Hindlimb muscle (tissue), 1 donor: ENCODE results near the gene TMEM245. TPM values are rescaled to one million over a fixed set of nuclear protein-coding genes. Genes with fewer than 3 reads are reported as not detected.
"Not testable (repeated sequence)": the region's sequence is repeated elsewhere in the genome, so short reads cannot be mapped to it uniquely, and the experiment has no call there.

Source experiments
- DNase-seq: peaks from one replicate; pipeline ENCODE4 v3.0.0-alpha.2; 2013
- polyA plus RNA-seq: library from polyadenylated mRNA; unstranded; fragments of 120-200 nt; gene quantifications from one replicate; pipeline ENCODE4 v1.2.1, GENCODE V29; 2013; ENCODE audit not compliant: insufficient read length

The TMEM245 gene
- polyA plus RNA-seq, 1 donor = 37.3 TPM

- no peak for DNase-seq
Observed at GRCh38 chr9:109062543-109062942, 57.2 kb downstream of the TMEM245 start.

DNA sequence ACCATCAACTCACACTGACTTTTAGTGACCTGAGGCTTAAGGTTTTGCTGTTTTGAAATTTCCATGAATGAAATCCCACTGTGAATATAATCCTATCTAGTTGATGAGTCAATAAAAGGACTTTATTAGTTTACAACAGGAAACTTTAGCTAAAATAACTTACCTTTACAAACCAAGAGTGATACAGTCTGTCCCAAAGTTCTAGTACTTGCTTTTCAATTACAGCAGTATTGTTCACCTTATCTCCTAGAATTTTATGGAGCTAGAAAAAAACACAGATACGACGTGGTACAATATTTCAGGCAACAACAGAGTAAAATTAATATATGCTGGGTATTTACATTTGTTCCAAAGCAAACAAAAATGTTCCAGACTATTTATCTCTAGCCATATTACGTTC is 59.6 kb downstream of the TMEM245 start:
- no peak for DNase-seq

GRCh38 chr9:109053121-109053520 is 66.6 kb downstream of the TMEM245 start:
- DNase-seq = not testable (repeated sequence)

DNA sequence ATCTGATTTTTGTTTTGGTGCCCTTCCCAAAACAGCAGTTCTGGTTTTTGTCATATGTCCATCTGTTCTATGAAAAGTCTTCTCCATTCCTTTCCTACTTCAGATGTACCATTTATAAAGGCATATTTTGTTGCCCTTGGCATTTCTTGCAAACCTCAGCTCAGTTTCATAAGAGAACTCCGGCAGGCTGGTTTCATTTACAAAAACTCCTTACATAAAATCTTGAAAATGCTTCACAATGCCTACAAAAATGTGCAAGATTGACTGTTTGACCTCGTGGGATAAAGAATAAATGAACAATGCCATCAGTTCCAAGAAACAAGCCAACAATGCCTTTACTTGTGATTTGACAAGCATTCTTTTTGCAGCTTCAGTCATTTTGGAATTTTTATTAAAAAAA is 67.3 kb downstream of the TMEM245 start:
- DNase-seq = no peak

- no peak for DNase-seq
Observed at GRCh38 chr9:109051733-109052132, 68.0 kb downstream of the TMEM245 start.

DNA sequence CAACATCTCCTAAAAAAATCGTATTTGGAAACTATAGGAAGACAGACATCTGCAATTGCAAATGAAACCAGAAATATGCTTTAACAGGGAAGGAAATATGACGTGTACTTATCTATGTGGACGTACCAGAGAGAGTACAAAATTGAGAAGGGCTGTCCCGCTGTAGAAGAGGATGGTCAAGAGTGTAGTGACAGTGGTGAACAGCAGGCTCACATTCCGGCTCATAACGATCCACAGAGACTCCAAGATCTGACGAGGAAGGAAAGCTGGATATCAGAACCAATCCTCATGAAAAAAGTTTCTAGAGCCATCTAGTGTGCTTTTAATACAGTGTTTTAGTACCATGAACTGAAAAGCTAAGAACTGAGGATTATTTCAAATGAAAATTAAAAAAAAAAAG is 69.3 kb downstream of the TMEM245 start:
- no peak for DNase-seq

- DNase-seq = no peak
Observed at GRCh38 chr9:109048822-109049221, 70.9 kb downstream of the TMEM245 start.

DNA sequence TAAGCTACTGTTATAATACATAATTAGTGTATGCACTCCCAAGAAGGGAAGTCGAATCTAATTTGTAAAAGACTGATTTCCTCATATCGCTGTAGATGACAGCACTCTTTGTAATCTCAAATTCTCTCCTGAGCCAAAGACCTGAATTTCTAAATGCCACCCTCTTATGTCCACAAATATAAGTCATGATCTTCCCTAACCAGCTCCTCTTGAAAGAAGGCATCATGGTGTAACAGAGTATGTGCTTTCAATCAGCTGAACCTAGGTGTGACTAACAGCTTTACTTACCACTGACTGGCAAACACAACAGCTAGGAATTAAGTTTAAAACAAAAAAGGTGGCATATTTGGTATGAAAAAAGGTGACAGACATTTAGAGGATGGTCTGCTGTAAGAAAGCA is 72.5 kb downstream of the TMEM245 start:
- no peak for DNase-seq

GRCh38 chr9:109046346-109046745 is 73.4 kb downstream of the TMEM245 start:
- no peak for DNase-seq

DNA sequence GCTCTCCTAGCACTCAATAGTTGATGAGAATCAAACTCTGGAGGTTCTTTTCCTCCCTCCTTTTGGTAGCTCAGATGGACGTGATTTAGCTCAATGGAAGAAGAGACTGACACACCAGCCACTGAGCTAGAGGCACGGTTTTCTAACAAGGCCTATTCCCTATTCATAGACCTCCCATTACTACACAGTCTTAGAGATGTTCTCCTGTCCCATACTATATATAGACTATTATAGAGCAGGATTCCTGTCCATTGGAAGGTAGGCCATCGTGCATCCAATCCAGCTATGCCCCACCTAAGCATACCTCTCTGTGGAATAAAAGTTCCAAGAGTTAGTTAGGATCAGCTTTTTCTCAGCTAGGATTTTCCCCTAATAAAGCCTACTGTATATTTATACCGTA is 76.2 kb downstream of the TMEM245 start:
- no peak for DNase-seq

- no peak for DNase-seq
Observed at GRCh38 chr9:109040571-109040970, 79.2 kb downstream of the TMEM245 start.

- no peak for DNase-seq
Observed at GRCh38 chr9:109039539-109039938, 80.2 kb downstream of the TMEM245 start.

DNA sequence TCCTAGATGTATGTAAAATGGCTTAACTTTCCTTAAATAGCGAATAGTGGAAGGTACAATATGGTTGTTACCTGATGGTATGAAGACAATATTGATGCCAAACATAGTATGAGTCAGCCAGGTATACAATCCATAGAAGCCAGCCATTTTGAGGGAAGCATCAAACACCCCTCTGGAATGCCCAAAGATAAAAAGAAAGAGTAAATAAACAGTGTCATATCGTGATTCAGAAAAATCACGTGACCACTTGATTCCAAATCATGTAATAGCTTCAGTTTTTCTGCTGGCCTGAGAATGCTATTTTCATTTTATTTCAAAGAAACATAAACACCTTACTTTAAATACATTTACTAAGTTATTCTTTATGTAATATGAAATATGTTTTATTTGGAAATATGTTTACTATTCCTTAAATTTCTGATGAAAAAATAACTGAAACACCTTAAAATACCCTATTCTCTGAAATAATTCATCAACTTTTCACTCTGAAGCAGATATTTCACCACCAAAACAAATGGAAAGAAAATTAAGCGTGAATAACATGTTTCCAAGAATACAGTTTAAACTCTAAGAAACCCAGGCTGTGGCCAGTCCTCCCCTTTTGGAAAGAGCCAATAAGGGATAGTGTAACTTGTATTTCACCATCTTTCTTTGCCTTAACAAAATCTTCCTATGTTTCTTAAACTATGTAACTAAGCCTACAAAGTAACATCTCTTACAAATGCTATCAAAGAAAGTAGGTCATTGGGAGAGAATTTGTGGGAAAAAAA is 81.6 kb downstream of the TMEM245 start:
- DNase-seq = no peak

GRCh38 chr9:109036744-109037680 is 82.7 kb downstream of the TMEM245 start:
- no peak for DNase-seq

- DNase-seq = no peak
Observed at GRCh38 chr9:109035684-109036423, 83.9 kb downstream of the TMEM245 start.

DNA sequence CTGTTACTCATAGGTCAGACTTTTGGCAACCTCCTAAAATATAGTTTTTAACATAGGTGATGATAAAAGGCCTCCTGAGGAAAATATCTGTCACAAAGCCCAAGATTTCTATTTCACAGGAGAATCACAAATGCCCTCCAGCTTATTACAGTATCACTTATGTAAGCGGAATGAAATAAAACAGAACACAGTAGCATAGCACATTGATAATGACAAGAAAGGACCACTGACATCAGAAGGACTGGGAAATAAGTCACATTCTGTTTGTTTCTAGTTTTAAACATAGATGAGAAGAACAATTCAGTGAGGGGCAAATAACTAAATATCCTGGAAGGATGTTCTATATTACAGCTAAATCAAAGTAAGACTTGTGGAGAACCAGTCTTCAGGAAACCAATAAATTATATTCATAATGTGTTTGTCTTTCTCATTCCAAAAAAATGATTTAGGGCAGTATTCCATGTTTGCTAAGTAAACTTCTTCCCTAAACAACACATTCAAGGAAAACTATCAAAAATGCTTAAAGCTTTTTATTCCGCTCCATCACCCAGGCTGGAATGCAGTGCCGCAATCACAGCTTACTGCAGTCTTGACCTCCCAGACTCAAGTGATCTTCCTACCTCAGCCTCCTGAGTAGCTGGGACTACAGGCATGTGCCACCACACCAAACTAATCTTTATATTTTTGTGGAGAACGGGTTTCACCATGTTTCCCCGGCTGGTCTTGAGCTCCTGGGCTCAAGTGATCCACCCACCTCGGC is 85.6 kb downstream of the TMEM245 start:
- DNase-seq = no peak

GRCh38 chr9:109031241-109031640 is 88.5 kb downstream of the TMEM245 start:
- DNase-seq = no peak

DNA sequence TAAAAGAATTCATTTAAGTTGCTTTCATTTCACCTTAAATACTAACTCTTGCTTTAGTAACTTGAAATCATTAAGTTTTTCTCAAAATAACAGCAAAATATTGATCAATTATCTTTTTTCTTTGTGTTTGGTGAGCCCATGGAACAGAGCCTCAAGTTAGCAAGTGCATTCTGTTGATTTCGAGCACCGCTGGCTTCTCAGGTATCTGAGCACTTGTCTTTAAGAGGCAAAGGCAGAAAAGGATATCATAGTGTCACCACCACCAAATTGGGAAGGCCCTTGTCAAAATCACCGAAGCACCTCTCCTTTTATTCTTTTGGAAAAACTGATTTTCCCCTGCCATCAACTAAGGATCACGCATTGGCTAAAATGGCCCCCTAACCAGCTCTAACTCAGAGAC is 89.3 kb downstream of the TMEM245 start:
- no peak for DNase-seq

- no peak for DNase-seq
Observed at GRCh38 chr9:109028457-109028856, 91.3 kb downstream of the TMEM245 start.

DNA sequence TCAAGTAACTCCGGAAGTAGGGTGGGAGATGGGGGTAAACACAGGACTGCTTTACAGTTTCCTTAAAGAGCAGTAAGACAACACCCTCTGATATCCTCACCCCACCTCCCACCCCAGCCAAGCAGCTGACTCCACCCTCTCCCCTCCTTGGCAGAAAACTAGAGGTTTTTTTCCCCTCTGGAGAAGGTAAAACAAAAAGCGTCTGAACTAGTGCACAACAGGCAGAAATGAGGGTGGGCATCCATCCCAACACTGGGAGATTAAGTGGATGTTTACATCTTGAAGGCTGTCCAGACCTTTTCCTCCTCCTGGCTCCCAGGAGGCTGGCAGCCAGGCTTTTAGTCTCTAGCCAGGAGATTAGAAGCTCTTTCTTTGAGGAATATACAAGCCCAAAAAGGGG is 92.6 kb downstream of the TMEM245 start:
- DNase-seq = no peak

DNA sequence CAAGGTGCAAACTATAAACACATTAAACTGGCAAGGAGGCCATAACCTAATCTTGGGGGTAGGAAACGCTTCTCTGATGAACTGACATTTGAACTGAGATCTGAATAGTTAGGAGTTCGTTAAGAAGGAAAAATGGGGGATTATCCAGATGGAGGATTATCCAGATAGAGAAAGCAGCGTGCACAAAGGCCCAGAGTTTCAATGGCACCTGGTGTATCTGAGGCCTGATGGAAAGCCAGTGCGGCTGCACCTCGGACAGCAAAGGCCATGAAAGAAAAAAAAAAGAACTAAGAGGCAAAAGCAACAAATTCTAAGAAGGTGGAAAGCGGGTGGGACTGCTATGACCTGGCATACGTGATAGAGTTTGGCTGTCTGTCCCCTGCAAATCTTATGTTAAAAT is 93.4 kb downstream of the TMEM245 start:
- DNase-seq = no peak

GRCh38 chr9:109022873-109023272 is 96.9 kb downstream of the TMEM245 start:
- no peak for DNase-seq
